HL-60/S4 (cell line): ENCODE results near the gene SLC36A2.

Experiments
- in situ Hi-C: fragments of 300-500 bp; cut with MboI; formaldehyde crosslinking; loops from 2 replicates; pipeline ENCODE4 v1.14.3; 2022; ENCODE audit warnings: low sequenced_read_pairs

SLC36A2 gene

GRCh38 chr5:151284392-151284967 is 62.9 kb downstream of the SLC36A2 start:
- in situ Hi-C loops: no loop called here

- in situ Hi-C loops: no loop called here
Observed at GRCh38 chr5:151283120-151283825, 64.1 kb downstream of the SLC36A2 start.

- in situ Hi-C loops: no loop called here
Observed at GRCh38 chr5:151281001-151281639, 66.2 kb downstream of the SLC36A2 start.

GRCh38 chr5:151280443-151280842 is 66.9 kb downstream of the SLC36A2 start:
- in situ Hi-C loops: no loop called here

GRCh38 chr5:151278845-151279244 is 68.5 kb downstream of the SLC36A2 start:
- in situ Hi-C loops: no loop called here

- in situ Hi-C loops: no loop called here
Observed at GRCh38 chr5:151275803-151276202, 71.6 kb downstream of the SLC36A2 start.

GRCh38 chr5:151274666-151275065 is 72.7 kb downstream of the SLC36A2 start:
- in situ Hi-C loops: no loop called here

GRCh38 chr5:151271336-151271735 is 76.0 kb downstream of the SLC36A2 start:
- in situ Hi-C loops: no loop called here

GRCh38 chr5:151270599-151270998 is 76.8 kb downstream of the SLC36A2 start:
- in situ Hi-C loops: no loop called here

- in situ Hi-C loops: no loop called here
Observed at GRCh38 chr5:151267491-151268260, 79.7 kb downstream of the SLC36A2 start.
